HG02642 (cell line): ENCODE measurements around the gene OR10V1.
"Not testable (repeated sequence)": the region's sequence is repeated elsewhere in the genome, so short reads cannot be mapped to it uniquely, and the experiment has no call there.

Experiments
- ATAC-seq: cut with Tn5 transposase; IDR thresholded peaks from one replicate; pipeline ENCODE4 v1.9.1; 2021; ENCODE audit warnings: mild to moderate bottlenecking; ENCODE audit not compliant: unreplicated experiment, poor library complexity

The OR10V1 gene

GRCh38 chr11:59716051-59716450 is 2.4 kb upstream of the OR10V1 start:
- ATAC-seq: no peak

- ATAC-seq: no peak
Measured at GRCh38 chr11:59710136-59710847, 3.4 kb downstream of the OR10V1 start.

GRCh38 chr11:59708537-59708936 is 5.1 kb downstream of the OR10V1 start:
- no peak for ATAC-seq

GRCh38 chr11:59707371-59707770 is 6.3 kb downstream of the OR10V1 start:
- no peak for ATAC-seq

GRCh38 chr11:59706518-59707285 is 6.9 kb downstream of the OR10V1 start:
- ATAC-seq: no peak

GRCh38 chr11:59705294-59705693 is 8.4 kb downstream of the OR10V1 start:
- no peak for ATAC-seq

- not testable (repeated sequence) for ATAC-seq
Measured at GRCh38 chr11:59703515-59703914, 10.1 kb downstream of the OR10V1 start.

- not testable (repeated sequence) for ATAC-seq
Measured at GRCh38 chr11:59700157-59700556, 13.5 kb downstream of the OR10V1 start.

GRCh38 chr11:59698506-59698905 is 15.1 kb downstream of the OR10V1 start:
- no peak for ATAC-seq

GRCh38 chr11:59692915-59693314 is 20.7 kb downstream of the OR10V1 start:
- ATAC-seq: no peak

- ATAC-seq: no peak
Measured at GRCh38 chr11:59691156-59691555, 22.5 kb downstream of the OR10V1 start.

GRCh38 chr11:59689015-59689414 is 24.6 kb downstream of the OR10V1 start:
- no peak for ATAC-seq

- not testable (repeated sequence) for ATAC-seq
Measured at GRCh38 chr11:59681260-59681725, 32.4 kb downstream of the OR10V1 start.

- ATAC-seq: peak; percentile 93
Measured at GRCh38 chr11:59680287-59681154, 33.1 kb downstream of the OR10V1 start.

- ATAC-seq: no peak
Measured at GRCh38 chr11:59679347-59679746, 34.3 kb downstream of the OR10V1 start.

GRCh38 chr11:59678813-59679165 is 34.9 kb downstream of the OR10V1 start:
- ATAC-seq: no peak

- ATAC-seq: no peak
Measured at GRCh38 chr11:59678118-59678812, 35.4 kb downstream of the OR10V1 start.

- no peak for ATAC-seq
Measured at GRCh38 chr11:59676205-59676604, 37.4 kb downstream of the OR10V1 start.

GRCh38 chr11:59674291-59674690 is 39.4 kb downstream of the OR10V1 start:
- no peak for ATAC-seq

- no peak for ATAC-seq
Measured at GRCh38 chr11:59673291-59673690, 40.4 kb downstream of the OR10V1 start.
